ENCODE measurements around the gene FILIP1. TPM values are rescaled to one million over a fixed set of nuclear protein-coding genes. Genes with fewer than 3 reads are reported as not detected.

The FILIP1 gene
- total and polyA plus RNA-seq, 4 experiments from 2014 or later, result not detected

DNA sequence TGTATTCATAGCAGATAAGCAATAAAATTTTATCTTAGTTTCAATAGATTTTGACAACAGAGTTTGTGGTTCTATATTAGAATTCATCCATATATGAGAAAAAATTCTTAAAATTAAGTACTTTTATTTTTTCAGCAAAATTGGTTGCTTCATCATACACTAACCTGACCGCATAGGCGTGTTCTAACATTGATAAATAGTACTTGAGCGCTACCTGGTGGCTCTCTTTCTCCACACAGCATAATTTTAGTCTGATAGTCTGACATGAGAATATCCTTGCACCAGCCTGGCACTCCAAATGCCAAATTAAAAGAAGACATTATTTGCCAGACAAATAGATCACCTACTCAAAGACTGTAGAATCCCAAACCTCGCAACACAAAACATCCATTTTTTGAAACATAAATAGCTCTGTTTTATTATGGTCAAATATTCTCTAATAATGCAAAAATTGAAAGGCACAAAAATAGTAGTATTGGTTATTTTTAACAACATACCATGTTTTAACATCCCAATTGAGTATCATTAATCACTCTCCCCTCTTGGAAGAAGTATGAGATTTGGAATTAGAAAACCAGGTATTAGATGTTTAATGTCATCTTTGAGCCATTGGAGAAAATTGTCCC lies 33.0 kb upstream of the FILIP1 start:
- POLR2A ChIA-PET (ENCODE audit: partially characterized antibody), result no interaction called here

GRCh38 chr6:75525682-75526081 lies 32.1 kb upstream of the FILIP1 start:
- no peak overlapping the region for H3K27ac Mint-ChIP-seq
- intact Hi-C loops (cut with micrococcal nuclease), result loop anchor here (1.0 to 5.0 kb wide), 4 partner anchors 228 to 314 kb away; partner anchors contain the start of gene TMEM30A
- Histone ChIP-seq H3K9me3 (ENCODE audit: control insufficient read depth in 1 of 2, low read length in 2 of 2) (no peaks in the 10 kb centered on the region), H3K27me3 (ENCODE audit: insufficient read depth, low read length) (no peaks in the 10 kb centered on the region), H3K27ac (ENCODE audit: low read depth, low read length) (no peak overlapping the region), H3K36me3 (ENCODE audit: insufficient read depth, low read length) (no peaks in the 10 kb centered on the region), H3K4me3 (ENCODE audit: low read length in 2 of 2) (no peak overlapping the region), H3K4me1 (ENCODE audit: insufficient read depth, low read length) (no peaks in the 10 kb centered on the region)
- H3K4me3 Mint-ChIP-seq, result no peak overlapping the region
- H3K9me3 Mint-ChIP-seq, result no peaks in the 10 kb centered on the region
- no peaks in the 10 kb centered on the region for H3K4me1 Mint-ChIP-seq
- H3K27me3 Mint-ChIP-seq, result peaks cover 13 to 14% of the 10 kb centered on the region in 2 donors
- DNase-seq, result no peak
- CTCF ChIA-PET (ENCODE audit: partially characterized antibody), result interaction anchor here (1.0 to 4.0 kb wide), 2 partner anchors 17 to 258 kb away, joined by 3 to 22 read pairs; no protein-coding TSS in a partner anchor
- H3K36me3 Mint-ChIP-seq, result no peaks in the 10 kb centered on the region
- POLR2A ChIA-PET (ENCODE audit: partially characterized antibody), result no interaction called here

More for the DNA sequence above, 33.0 kb upstream of the FILIP1 start:
- CTCF ChIA-PET (ENCODE audit: partially characterized antibody), result interaction anchor here (0.7 to 1.7 kb wide), 7 partner anchors 17 to 260 kb away, joined by 3 to 8 read pairs (median 4); no protein-coding TSS in a partner anchor
- Mint-ChIP-seq H3K27ac (no peak overlapping the region), H3K27me3 (peaks cover 18 to 19% of the 10 kb centered on the region in 2 donors), H3K4me3 (no peak overlapping the region), H3K4me1 (no peaks in the 10 kb centered on the region), H3K36me3 (no peaks in the 10 kb centered on the region), H3K9me3 (no peaks in the 10 kb centered on the region)
- intact Hi-C loops (cut with micrococcal nuclease), result loop anchor here (1.0 to 5.0 kb wide), 4 partner anchors 229 to 315 kb away; partner anchors contain the start of gene TMEM30A
- peak; percentile 58 to 63 (median 58) for DNase-seq
- no peaks in the 10 kb centered on the region for H3K36me3 ChIP-seq (ENCODE audit: insufficient read depth, low read length)
- no peak overlapping the region for H3K4me3 ChIP-seq (ENCODE audit: low read length in 2 of 2)
- no peak overlapping the region for H3K27ac ChIP-seq (ENCODE audit: low read depth, low read length)
- H3K27me3 ChIP-seq (ENCODE audit: insufficient read depth, low read length), result no peaks in the 10 kb centered on the region
- H3K9me3 ChIP-seq (ENCODE audit: control insufficient read depth in 1 of 2, low read length in 2 of 2), result no peaks in the 10 kb centered on the region
- H3K4me1 ChIP-seq (ENCODE audit: insufficient read depth, low read length), result no peaks in the 10 kb centered on the region

- no peaks in the 10 kb centered on the region for H3K27me3 ChIP-seq (ENCODE audit: insufficient read depth, low read length)
- Mint-ChIP-seq H3K4me3 (no peak overlapping the region), H3K27me3 (peaks cover 12 to 13% of the 10 kb centered on the region in 2 donors), H3K4me1 (no peaks in the 10 kb centered on the region), H3K27ac (no peak overlapping the region), H3K9me3 (no peaks in the 10 kb centered on the region), H3K36me3 (no peaks in the 10 kb centered on the region)
- intact Hi-C loops (cut with micrococcal nuclease), result no loop called here
- H3K9me3 ChIP-seq (ENCODE audit: control insufficient read depth in 1 of 2, low read length in 2 of 2), result no peaks in the 10 kb centered on the region
- no peak for DNase-seq
- H3K36me3 ChIP-seq (ENCODE audit: insufficient read depth, low read length), result no peaks in the 10 kb centered on the region
- no peaks in the 10 kb centered on the region for H3K4me1 ChIP-seq (ENCODE audit: insufficient read depth, low read length)
- H3K4me3 ChIP-seq (ENCODE audit: low read length in 2 of 2), result no peak overlapping the region
- POLR2A ChIA-PET (ENCODE audit: partially characterized antibody), result no interaction called here
- CTCF ChIA-PET (ENCODE audit: partially characterized antibody), result interaction anchor here (1.3 to 4.0 kb wide), 2 partner anchors 227 to 257 kb away, joined by 4 to 22 read pairs; no protein-coding TSS in a partner anchor
- H3K27ac ChIP-seq (ENCODE audit: low read depth, low read length), result no peak overlapping the region
Measured at GRCh38 chr6:75524322-75524972, 30.8 kb upstream of the FILIP1 start.

- Mint-ChIP-seq H3K36me3 (no peaks in the 10 kb centered on the region), H3K4me3 (no peak overlapping the region), H3K4me1 (no peaks in the 10 kb centered on the region), H3K9me3 (no peaks in the 10 kb centered on the region), H3K27ac (no peak overlapping the region), H3K27me3 (peaks cover 0 to 1% of the 10 kb centered on the region in 2 donors)
- intact Hi-C loops (cut with micrococcal nuclease), result no loop called here
- CTCF ChIA-PET (ENCODE audit: partially characterized antibody), result no interaction called here
- Histone ChIP-seq H3K27me3 (ENCODE audit: insufficient read depth, low read length) (no peaks in the 10 kb centered on the region), H3K4me1 (ENCODE audit: insufficient read depth, low read length) (no peaks in the 10 kb centered on the region), H3K27ac (ENCODE audit: low read depth, low read length) (no peak overlapping the region), H3K9me3 (ENCODE audit: control insufficient read depth in 1 of 2, low read length in 2 of 2) (no peaks in the 10 kb centered on the region), H3K4me3 (ENCODE audit: low read length in 2 of 2) (no peak overlapping the region), H3K36me3 (ENCODE audit: insufficient read depth, low read length) (no peaks in the 10 kb centered on the region)
- no peak for DNase-seq
- POLR2A ChIA-PET (ENCODE audit: partially characterized antibody), result no interaction called here
Measured at GRCh38 chr6:75516757-75517156, 23.2 kb upstream of the FILIP1 start.

DNA sequence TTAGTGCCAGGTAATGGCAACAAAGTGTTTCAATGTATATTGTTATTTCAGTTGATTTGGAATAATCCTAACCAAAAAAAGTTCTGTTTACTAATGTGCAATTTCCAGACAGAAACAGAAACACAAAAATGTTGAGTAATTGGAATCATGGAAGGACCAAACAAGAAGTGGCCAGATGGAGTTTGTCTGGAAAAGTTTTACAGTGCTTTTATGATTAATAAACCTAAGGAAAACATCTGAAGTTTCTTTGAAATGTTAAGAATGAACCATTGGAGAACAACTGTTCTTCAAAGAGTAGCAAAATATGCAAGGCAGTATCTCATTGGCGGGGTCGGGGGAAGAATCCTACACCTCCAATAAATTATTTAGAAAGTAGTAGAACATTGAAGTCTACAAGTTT lies 19.0 kb upstream of the FILIP1 start:
- intact Hi-C loops (cut with micrococcal nuclease), result no loop called here
- no peaks in the 10 kb centered on the region for H3K36me3 Mint-ChIP-seq
- H3K4me1 Mint-ChIP-seq, result no peaks in the 10 kb centered on the region
- H3K4me1 ChIP-seq (ENCODE audit: insufficient read depth, low read length), result no peaks in the 10 kb centered on the region
- no peak overlapping the region for H3K4me3 Mint-ChIP-seq
- no peaks in the 10 kb centered on the region for H3K27me3 Mint-ChIP-seq
- no peak overlapping the region for H3K27ac ChIP-seq (ENCODE audit: low read depth, low read length)
- no peaks in the 10 kb centered on the region for H3K9me3 ChIP-seq (ENCODE audit: control insufficient read depth in 1 of 2, low read length in 2 of 2)
- H3K27ac Mint-ChIP-seq, result no peak overlapping the region
- no peak for DNase-seq
- H3K4me3 ChIP-seq (ENCODE audit: low read length in 2 of 2), result no peak overlapping the region
- H3K9me3 Mint-ChIP-seq, result no peaks in the 10 kb centered on the region
- H3K27me3 ChIP-seq (ENCODE audit: insufficient read depth, low read length), result no peaks in the 10 kb centered on the region
- POLR2A ChIA-PET (ENCODE audit: partially characterized antibody), result no interaction called here
- CTCF ChIA-PET (ENCODE audit: partially characterized antibody), result interaction anchor here (0.8 kb wide), 1 partner anchor 11 kb away, joined by 3 read pairs; no protein-coding TSS in a partner anchor
- H3K36me3 ChIP-seq (ENCODE audit: insufficient read depth, low read length), result no peaks in the 10 kb centered on the region

- no peak for DNase-seq
- Histone ChIP-seq H3K9me3 (ENCODE audit: control insufficient read depth in 1 of 2, low read length in 2 of 2) (no peaks in the 10 kb centered on the region), H3K4me1 (ENCODE audit: insufficient read depth, low read length) (no peaks in the 10 kb centered on the region), H3K27me3 (ENCODE audit: insufficient read depth, low read length) (no peaks in the 10 kb centered on the region), H3K27ac (ENCODE audit: low read depth, low read length) (no peak overlapping the region), H3K36me3 (ENCODE audit: insufficient read depth, low read length) (no peaks in the 10 kb centered on the region), H3K4me3 (ENCODE audit: low read length in 2 of 2) (no peak overlapping the region)
- H3K4me3 Mint-ChIP-seq, result no peak overlapping the region
- intact Hi-C loops (cut with micrococcal nuclease), result no loop called here
- H3K27me3 Mint-ChIP-seq, result no peaks in the 10 kb centered on the region
- H3K27ac Mint-ChIP-seq, result no peak overlapping the region
- ChIA-PET CTCF (ENCODE audit: partially characterized antibody) (interaction anchor here (1.4 kb wide), 1 partner anchor 9 kb away, joined by 4 read pairs; no protein-coding TSS in a partner anchor), POLR2A (ENCODE audit: partially characterized antibody) (no interaction called here)
- H3K9me3 Mint-ChIP-seq, result no peaks in the 10 kb centered on the region
- H3K4me1 Mint-ChIP-seq, result no peaks in the 10 kb centered on the region
- H3K36me3 Mint-ChIP-seq, result no peaks in the 10 kb centered on the region
Measured at GRCh38 chr6:75505424-75505823, 11.8 kb upstream of the FILIP1 start.

DNA sequence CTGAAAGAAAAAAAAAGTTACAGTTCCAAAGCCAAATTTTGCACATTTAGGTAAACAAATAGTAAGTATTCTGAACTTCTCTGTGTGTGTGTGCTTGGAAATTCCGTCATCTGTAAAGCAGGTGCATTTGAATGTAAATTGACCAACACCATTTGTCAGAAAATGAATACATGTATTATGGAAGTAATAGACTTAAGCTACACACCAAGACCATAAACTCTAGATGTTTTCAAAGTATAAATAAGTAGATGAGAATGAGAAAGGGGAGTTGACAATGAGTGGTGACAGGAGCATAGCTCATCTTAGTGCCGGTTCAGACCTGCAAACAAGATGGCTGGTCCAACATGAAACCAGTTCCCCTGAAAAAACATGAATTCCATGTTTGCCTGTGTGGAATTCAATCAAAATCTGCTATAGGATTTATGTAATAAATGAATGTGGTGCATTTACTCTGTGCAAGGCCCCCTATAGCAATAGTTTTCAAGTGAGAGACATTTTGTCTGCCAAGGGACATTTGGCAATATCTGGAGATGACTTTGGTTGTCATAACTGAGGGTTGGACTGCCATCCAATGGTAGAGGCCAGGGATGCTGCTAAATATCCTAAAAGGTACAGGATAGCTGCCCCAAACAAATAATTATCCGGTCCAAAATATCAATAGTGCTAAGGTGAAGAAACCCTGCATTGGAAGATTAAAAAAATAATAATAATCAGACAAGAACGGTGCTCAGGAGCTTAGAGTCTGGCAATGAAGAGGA lies 11.0 kb upstream of the FILIP1 start:
- no peak overlapping the region for H3K4me3 ChIP-seq (ENCODE audit: low read length in 2 of 2)
- H3K4me3 Mint-ChIP-seq, result no peak overlapping the region
- no peaks in the 10 kb centered on the region for H3K27me3 ChIP-seq (ENCODE audit: insufficient read depth, low read length)
- ChIA-PET POLR2A (ENCODE audit: partially characterized antibody) (no interaction called here), CTCF (ENCODE audit: partially characterized antibody) (interaction anchor here (1.4 kb wide), 1 partner anchor 9 kb away, joined by 4 read pairs; no protein-coding TSS in a partner anchor)
- H3K27me3 Mint-ChIP-seq, result no peaks in the 10 kb centered on the region
- H3K27ac ChIP-seq (ENCODE audit: low read depth, low read length), result no peak overlapping the region
- no peak overlapping the region for H3K27ac Mint-ChIP-seq
- H3K4me1 Mint-ChIP-seq, result no peaks in the 10 kb centered on the region
- H3K9me3 ChIP-seq (ENCODE audit: control insufficient read depth in 1 of 2, low read length in 2 of 2), result no peaks in the 10 kb centered on the region
- no peaks in the 10 kb centered on the region for H3K36me3 ChIP-seq (ENCODE audit: insufficient read depth, low read length)
- no peaks in the 10 kb centered on the region for H3K36me3 Mint-ChIP-seq
- H3K9me3 Mint-ChIP-seq, result no peaks in the 10 kb centered on the region
- DNase-seq, result no peak
- intact Hi-C loops (cut with micrococcal nuclease), result no loop called here
- no peaks in the 10 kb centered on the region for H3K4me1 ChIP-seq (ENCODE audit: insufficient read depth, low read length)
